SK-N-SH (cell line): ENCODE data around the gene WDR90. TPM values are rescaled to one million over a fixed set of nuclear protein-coding genes. Genes with fewer than 3 reads are reported as not detected.

ENCODE experiments used
- CTCF ChIA-PET: fragments of 300-600, 350-600 bp; formaldehyde crosslinking; extraction: SDS; loops from one replicate; lab custom pipeline; 2021; lab: Yijun Ruan, JAX
- POLR2A ChIA-PET: fragments of 350-600 bp; sonication (Branson Sonifier 250); formaldehyde crosslinking; extraction: SDS; loops from one replicate; lab custom pipeline; 2020; ENCODE audit warnings: antibody characterized with exemption, inconsistent platforms; lab: Yijun Ruan, JAX
- DNase-seq: peaks from one replicate; pipeline ENCODE4 v3.0.0; 2012
- H2AFZ ChIP-seq: fragments of 200-600 bp; sonication (generic); 2 replicates; pipeline ENCODE4 v1.8.1; 2016; ENCODE audit warnings: antibody characterized with exemption, mild to moderate bottlenecking, low read depth
- H3F3A ChIP-seq: fragments of 200-600 bp; sonication (generic); replicated peaks from 2 replicates; pipeline ENCODE3; 2016; ENCODE audit warnings: antibody characterized with exemption, mild to moderate bottlenecking; ENCODE audit not compliant: insufficient read depth
- H3K27ac ChIP-seq, 2 experiments: fragments of 200-500 bp in 1 of 2; fragments of 200-600 bp in 1 of 2; sonication (Bioruptor generic) in 1 of 2; sonication (generic), shearing (Covaris generic) in 1 of 2; 2 replicates each; pipeline versions ENCODE4 v1.5.1 to v1.6.1; 2014 to 2016; ENCODE audit warnings: low read depth in 2 of 2, inconsistent platforms in 1 of 2, low read length in 1 of 2, mild to moderate bottlenecking in 1 of 2, mixed read lengths in 1 of 2
- H3K27me3 ChIP-seq: fragments of 200-600 bp; sonication (generic), shearing (Covaris generic); 2 replicates; pipeline ENCODE4 v1.6.1; 2016; ENCODE audit warnings: mixed run types; ENCODE audit not compliant: insufficient read depth
- H3K36me3 ChIP-seq, 2 experiments: fragments of 200-500 bp in 1 of 2; fragments of 200-600 bp in 1 of 2; sonication (Bioruptor generic) in 1 of 2; sonication (generic) in 1 of 2; replicated peaks in 1 of 2; 2 replicates each; pipeline versions ENCODE3 to v1.5.1; 2014 to 2016; ENCODE audit warnings: low read length in 1 of 2, mild to moderate bottlenecking in 1 of 2; ENCODE audit not compliant: insufficient read depth in 2 of 2, control insufficient read depth in 1 of 2
- H3K4me1 ChIP-seq, 2 experiments: fragments of 200-500 bp in 1 of 2; fragments of 200-600 bp in 1 of 2; sonication (Bioruptor generic) in 1 of 2; sonication (generic), shearing (Covaris generic) in 1 of 2; 2 replicates each; pipeline versions ENCODE4 v1.5.1 to v1.6.1; 2014 to 2016; ENCODE audit warnings: low read depth in 1 of 2, low read length in 1 of 2, mixed run types in 1 of 2; ENCODE audit not compliant: insufficient read depth in 2 of 2, control insufficient read depth in 1 of 2
- H3K4me2 ChIP-seq: fragments of 200-600 bp; sonication (generic), shearing (Covaris generic); 2 replicates; pipeline ENCODE4 v1.6.1; 2017; ENCODE audit warnings: mixed run types
- H3K4me3 ChIP-seq, 2 experiments: fragments of 200-500 bp in 1 of 2; fragments of 200-600 bp in 1 of 2; sonication (Bioruptor generic) in 1 of 2; sonication (generic), shearing (Covaris generic) in 1 of 2; 2 replicates each; pipeline versions ENCODE4 v1.5.1 to v1.8.1; 2014 to 2016; ENCODE audit warnings: low read depth in 2 of 2, inconsistent platforms in 1 of 2, low read length in 1 of 2, mild to moderate bottlenecking in 1 of 2, mixed read lengths in 1 of 2, moderate library complexity in 1 of 2
- H3K79me2 ChIP-seq: fragments of 200-600 bp; sonication (generic); 2 replicates; pipeline ENCODE4 v1.8.1; 2017; ENCODE audit warnings: mild to moderate bottlenecking; ENCODE audit not compliant: insufficient read depth
- H3K9ac ChIP-seq: fragments of 200-600 bp; sonication (generic); 2 replicates; pipeline ENCODE4 v1.6.1; 2017; ENCODE audit warnings: mixed run types
- H3K9me2 ChIP-seq: fragments of 200-600 bp; sonication (generic); 2 replicates; pipeline ENCODE4 v1.6.1; 2017; ENCODE audit warnings: mixed run types
- H3K9me3 ChIP-seq: fragments of 200-600 bp; sonication (generic); 2 replicates; pipeline ENCODE4 v1.6.1; 2017; ENCODE audit warnings: mixed run types, mild to moderate bottlenecking, moderate library complexity
- H4K20me1 ChIP-seq: fragments of 200-600 bp; sonication (generic); 2 replicates; pipeline ENCODE4 v1.6.1; 2017; ENCODE audit warnings: mild to moderate bottlenecking, mixed run types; ENCODE audit not compliant: insufficient read depth
- CHD2 ChIP-seq: fragments of 150-350 bp; IDR thresholded peaks from 2 replicates; pipeline ENCODE4 v1.6.1; 2018; ENCODE audit warnings: low read length; ENCODE audit not compliant: partially characterized antibody
- EP300 ChIP-seq, 2 experiments: IDR thresholded peaks; 2 replicates each; pipeline versions ENCODE4 v1.4.0 to v1.6.1; 2012; ENCODE audit warnings: borderline replicate concordance in 1 of 2, low read depth in 1 of 2, low read length in 1 of 2
- GABPA ChIP-seq: IDR thresholded peaks from 2 replicates; pipeline ENCODE4 v1.4.0; 2012; ENCODE audit warnings: low read depth, mild to moderate bottlenecking
- IRF3 ChIP-seq: fragments of 150-350 bp; IDR thresholded peaks from 2 replicates; pipeline ENCODE4 v1.6.1; 2016; ENCODE audit warnings: mild to moderate bottlenecking, low read depth, low read length
- JUND ChIP-seq: IDR thresholded peaks from 2 replicates; pipeline ENCODE4 v1.4.0; 2012
- MXI1 ChIP-seq: IDR thresholded peaks from 2 replicates; pipeline ENCODE4 v1.6.1; 2012; ENCODE audit warnings: mild to moderate bottlenecking, low read depth, low read length, improper control_type of control experiment
- POLR2AphosphoS5 ChIP-seq: IDR thresholded peaks from 2 replicates; pipeline ENCODE4 v1.6.1; 2012; ENCODE audit warnings: low read depth, low read length
- RAD21 ChIP-seq: IDR thresholded peaks from 2 replicates; pipeline ENCODE4 v1.6.1; 2012; ENCODE audit warnings: mild to moderate bottlenecking, low read length
- RXRA ChIP-seq: IDR thresholded peaks from 2 replicates; pipeline ENCODE4 v1.4.0; 2012; ENCODE audit warnings: low read depth, mild to moderate bottlenecking, borderline replicate concordance
- SIN3A ChIP-seq: IDR thresholded peaks from 2 replicates; pipeline ENCODE4 v1.6.1; 2012; ENCODE audit warnings: low read depth, mild to moderate bottlenecking, low read length, moderate library complexity, borderline replicate concordance
- SMC3 ChIP-seq: IDR thresholded peaks from 2 replicates; pipeline ENCODE4 v1.6.1; 2012; ENCODE audit warnings: low read depth, low read length, improper control_type of control experiment
- WGBS: methylation state at CpG from one replicate; pipeline ENCODE4 v1.1.6; 2017; ENCODE audit warnings: low lambda C conversion rate; 5-methylcytosine and 5-hydroxymethylcytosine counted together
- polyA plus RNA-seq, 3 experiments: library from polyadenylated mRNA; depleted of rRNA; stranded (reverse); fragments of >200 nt; gene quantifications; 2 replicates each; pipeline ENCODE4 v1.2.3, GENCODE V29; 2012
- TF ChIP-seq, protein P1 (sequence below): IDR thresholded peaks from 2 replicates; pipeline ENCODE4 v1.6.1; 2012; ENCODE audit warnings: mild to moderate bottlenecking, low read depth, low read length, moderate library complexity
- TF ChIP-seq, protein P2 (sequence below): fragments of 200-600 bp; sonication (generic); IDR thresholded peaks from 2 replicates; pipeline ENCODE4 v1.6.1; 2017; ENCODE audit warnings: antibody characterized with exemption, mild to moderate bottlenecking, moderate library complexity
- TF ChIP-seq, protein P3 (sequence below): IDR thresholded peaks from 2 replicates; pipeline ENCODE4 v1.4.0; 2012; ENCODE audit warnings: low read depth, borderline replicate concordance

WDR90 gene
- polyA plus RNA-seq, 1 of the 3 experiments (the other 2 are of a cell fraction) = 32.0 TPM

- H4K20me1 ChIP-seq = 0 out of 2 replicates have a peak, but pooled peaks cover 6% of the 10 kb centered on the region
- CTCF ChIA-PET = interaction anchor here (2.6 to 3.8 kb wide), 2 partner anchors 10 to 17 kb away, joined by 15 to 38 read pairs; partner anchors contain the start of gene JMJD8
- H3K27ac ChIP-seq = no peak overlapping the region; a peak in 1 of 4 replicates
- H2AFZ ChIP-seq = no peak overlapping the region
- H3K4me1 ChIP-seq = peaks cover 0 to 15% of the 10 kb centered on the region in 2 experiments; a peak in 1 of 4 replicates
- DNase-seq = no peak
- H3F3A ChIP-seq = peaks cover 4% of the 10 kb centered on the region
- WGBS = 95% methylated on average over 4 of the region's 13 CpGs
- peaks cover 25% of the 10 kb centered on the region for H3K79me2 ChIP-seq
- no peaks in the 10 kb centered on the region for H3K27me3 ChIP-seq
- H3K4me3 ChIP-seq = peak overlapping the region in 1 of 2 experiments; percentile 93; a peak in 1 of 4 replicates
- H3K36me3 ChIP-seq = peaks cover 5 to 49% of the 10 kb centered on the region in 2 experiments
- H3K4me2 ChIP-seq = peak overlapping the region; percentile 96; the same call in 1 of the 2 replicates
- no peak for TF ChIP-seq SIN3A
- POLR2A ChIA-PET = no interaction called here
- H3K9ac ChIP-seq = peak overlapping the region; percentile 88; the same call in 1 of the 2 replicates
- no peaks in the 10 kb centered on the region for H3K9me3 ChIP-seq
- H3K9me2 ChIP-seq = no peaks in the 10 kb centered on the region
Measured at GRCh38 chr16:669666-670065, 20.5 kb downstream of the WDR90 start.

- DNase-seq = no peak
- Histone ChIP-seq H3K9me3 (no peaks in the 10 kb centered on the region), H3K4me1 (peaks cover 0 to 22% of the 10 kb centered on the region in 2 experiments; a peak in 1 of 4 replicates), H2AFZ (no peak overlapping the region), H3K4me3 (no peak overlapping the region), H3K4me2 (0 out of 2 replicates have a peak overlapping the region, but pooled peaks have one; percentile 96), H4K20me1 (0 out of 2 replicates have a peak, but pooled peaks cover 6% of the 10 kb centered on the region), H3K27me3 (no peaks in the 10 kb centered on the region), H3K36me3 (peaks cover 5 to 49% of the 10 kb centered on the region in 2 experiments), H3K9me2 (no peaks in the 10 kb centered on the region), H3K9ac (no peak overlapping the region), H3K79me2 (peaks cover 25% of the 10 kb centered on the region), H3F3A (peaks cover 4% of the 10 kb centered on the region), H3K27ac (no peak overlapping the region)
- WGBS = 96% methylated on average over 18 of the region's 52 CpGs
- CTCF ChIA-PET = interaction anchor here (0.9 to 3.8 kb wide), 4 partner anchors 11 to 19 kb away, joined by 3 to 38 read pairs (median 9); partner anchors contain the start of genes JMJD8 and WDR24
- POLR2A ChIA-PET = no interaction called here
- TF ChIP-seq POLR2AphosphoS5 (no peak), IRF3 (no peak), RXRA (no peak), MXI1 (no peak), EP300 (IDR thresholded peaks at IDR 0.05; ENCODE audit: borderline replicate concordance in 1 of 2, low read depth in 1 of 2, low read length in 1 of 2) (no peak), CHD2 (no peak), RAD21 (no peak), SMC3 (no peak), GABPA (no peak), JUND (no peak)
- TF ChIP-seq, protein P1, sequence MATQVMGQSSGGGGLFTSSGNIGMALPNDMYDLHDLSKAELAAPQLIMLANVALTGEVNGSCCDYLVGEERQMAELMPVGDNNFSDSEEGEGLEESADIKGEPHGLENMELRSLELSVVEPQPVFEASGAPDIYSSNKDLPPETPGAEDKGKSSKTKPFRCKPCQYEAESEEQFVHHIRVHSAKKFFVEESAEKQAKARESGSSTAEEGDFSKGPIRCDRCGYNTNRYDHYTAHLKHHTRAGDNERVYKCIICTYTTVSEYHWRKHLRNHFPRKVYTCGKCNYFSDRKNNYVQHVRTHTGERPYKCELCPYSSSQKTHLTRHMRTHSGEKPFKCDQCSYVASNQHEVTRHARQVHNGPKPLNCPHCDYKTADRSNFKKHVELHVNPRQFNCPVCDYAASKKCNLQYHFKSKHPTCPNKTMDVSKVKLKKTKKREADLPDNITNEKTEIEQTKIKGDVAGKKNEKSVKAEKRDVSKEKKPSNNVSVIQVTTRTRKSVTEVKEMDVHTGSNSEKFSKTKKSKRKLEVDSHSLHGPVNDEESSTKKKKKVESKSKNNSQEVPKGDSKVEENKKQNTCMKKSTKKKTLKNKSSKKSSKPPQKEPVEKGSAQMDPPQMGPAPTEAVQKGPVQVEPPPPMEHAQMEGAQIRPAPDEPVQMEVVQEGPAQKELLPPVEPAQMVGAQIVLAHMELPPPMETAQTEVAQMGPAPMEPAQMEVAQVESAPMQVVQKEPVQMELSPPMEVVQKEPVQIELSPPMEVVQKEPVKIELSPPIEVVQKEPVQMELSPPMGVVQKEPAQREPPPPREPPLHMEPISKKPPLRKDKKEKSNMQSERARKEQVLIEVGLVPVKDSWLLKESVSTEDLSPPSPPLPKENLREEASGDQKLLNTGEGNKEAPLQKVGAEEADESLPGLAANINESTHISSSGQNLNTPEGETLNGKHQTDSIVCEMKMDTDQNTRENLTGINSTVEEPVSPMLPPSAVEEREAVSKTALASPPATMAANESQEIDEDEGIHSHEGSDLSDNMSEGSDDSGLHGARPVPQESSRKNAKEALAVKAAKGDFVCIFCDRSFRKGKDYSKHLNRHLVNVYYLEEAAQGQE = no peak
- TF ChIP-seq, protein P2, sequence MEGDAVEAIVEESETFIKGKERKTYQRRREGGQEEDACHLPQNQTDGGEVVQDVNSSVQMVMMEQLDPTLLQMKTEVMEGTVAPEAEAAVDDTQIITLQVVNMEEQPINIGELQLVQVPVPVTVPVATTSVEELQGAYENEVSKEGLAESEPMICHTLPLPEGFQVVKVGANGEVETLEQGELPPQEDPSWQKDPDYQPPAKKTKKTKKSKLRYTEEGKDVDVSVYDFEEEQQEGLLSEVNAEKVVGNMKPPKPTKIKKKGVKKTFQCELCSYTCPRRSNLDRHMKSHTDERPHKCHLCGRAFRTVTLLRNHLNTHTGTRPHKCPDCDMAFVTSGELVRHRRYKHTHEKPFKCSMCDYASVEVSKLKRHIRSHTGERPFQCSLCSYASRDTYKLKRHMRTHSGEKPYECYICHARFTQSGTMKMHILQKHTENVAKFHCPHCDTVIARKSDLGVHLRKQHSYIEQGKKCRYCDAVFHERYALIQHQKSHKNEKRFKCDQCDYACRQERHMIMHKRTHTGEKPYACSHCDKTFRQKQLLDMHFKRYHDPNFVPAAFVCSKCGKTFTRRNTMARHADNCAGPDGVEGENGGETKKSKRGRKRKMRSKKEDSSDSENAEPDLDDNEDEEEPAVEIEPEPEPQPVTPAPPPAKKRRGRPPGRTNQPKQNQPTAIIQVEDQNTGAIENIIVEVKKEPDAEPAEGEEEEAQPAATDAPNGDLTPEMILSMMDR = no peak
- TF ChIP-seq, protein P3, sequence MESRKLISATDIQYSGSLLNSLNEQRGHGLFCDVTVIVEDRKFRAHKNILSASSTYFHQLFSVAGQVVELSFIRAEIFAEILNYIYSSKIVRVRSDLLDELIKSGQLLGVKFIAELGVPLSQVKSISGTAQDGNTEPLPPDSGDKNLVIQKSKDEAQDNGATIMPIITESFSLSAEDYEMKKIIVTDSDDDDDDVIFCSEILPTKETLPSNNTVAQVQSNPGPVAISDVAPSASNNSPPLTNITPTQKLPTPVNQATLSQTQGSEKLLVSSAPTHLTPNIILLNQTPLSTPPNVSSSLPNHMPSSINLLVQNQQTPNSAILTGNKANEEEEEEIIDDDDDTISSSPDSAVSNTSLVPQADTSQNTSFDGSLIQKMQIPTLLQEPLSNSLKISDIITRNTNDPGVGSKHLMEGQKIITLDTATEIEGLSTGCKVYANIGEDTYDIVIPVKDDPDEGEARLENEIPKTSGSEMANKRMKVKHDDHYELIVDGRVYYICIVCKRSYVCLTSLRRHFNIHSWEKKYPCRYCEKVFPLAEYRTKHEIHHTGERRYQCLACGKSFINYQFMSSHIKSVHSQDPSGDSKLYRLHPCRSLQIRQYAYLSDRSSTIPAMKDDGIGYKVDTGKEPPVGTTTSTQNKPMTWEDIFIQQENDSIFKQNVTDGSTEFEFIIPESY = no peak
Measured at GRCh38 chr16:670485-671352, 21.6 kb downstream of the WDR90 start.
